Sigmoid colon (tissue), 7 donors: Measurements from ENCODE around the gene AP1M1. TPM values are rescaled to one million over a fixed set of nuclear protein-coding genes. Genes with fewer than 3 reads are reported as not detected.

Source experiments
- DNase-seq: peaks from one replicate; pipeline ENCODE4 v3.0.0-alpha.2; 2019
- H3K27ac ChIP-seq, 4 donors: fragments of 200-600 bp; sonication (generic); one replicate each; pipeline ENCODE4 v1.5.1; 2016 to 2019; ENCODE audit warnings: mild to moderate bottlenecking in 1 of 4
- H3K27me3 ChIP-seq, 3 donors: fragments of 200-600 bp; sonication (generic); one replicate each; pipeline ENCODE4 v1.5.1; 2019; ENCODE audit warnings: mild to moderate bottlenecking in 1 of 3
- H3K36me3 ChIP-seq, 4 donors: fragments of 200-600 bp; sonication (generic); one replicate each; pipeline ENCODE4 v1.5.1; 2016 to 2019
- H3K4me1 ChIP-seq, 4 donors: fragments of 200-600 bp; sonication (generic); one replicate each; pipeline ENCODE4 v1.5.1; 2017 to 2019
- H3K4me3 ChIP-seq, 4 donors: fragments of 200-600 bp; sonication (generic); one replicate each; pipeline ENCODE4 v1.5.1; 2017 to 2019; ENCODE audit warnings: mild to moderate bottlenecking in 2 of 4, moderate library complexity in 1 of 4
- H3K9me3 ChIP-seq, 4 donors: fragments of 200-600 bp in 3 of 4; sonication (generic) in 3 of 4; one replicate each; pipeline versions ENCODE4 v1.5.1 to v1.6.1; 2013 to 2019
- CTCF ChIP-seq, 4 experiments: fragments of 450-650 bp in 3 of 4; fragments of 200-600 bp in 1 of 4; IDR thresholded peaks; one replicate each; pipeline ENCODE4 v1.5.1; 2016 to 2019; ENCODE audit warnings: antibody characterized with exemption in 4 of 4, mild to moderate bottlenecking in 3 of 4, moderate library complexity in 2 of 4
- EP300 ChIP-seq, 4 donors: sonication (generic); formaldehyde crosslinking; IDR thresholded peaks; one replicate each; pipeline ENCODE4 v1.6.1; 2017; ENCODE audit warnings: antibody characterized with exemption in 4 of 4
- POLR2A ChIP-seq, 2 donors: fragments of 450-650 bp; IDR thresholded peaks; one replicate each; pipeline ENCODE4 v1.6.1; 2016; ENCODE audit warnings: antibody characterized with exemption in 2 of 2, mild to moderate bottlenecking in 2 of 2, moderate library complexity in 2 of 2
- POLR2AphosphoS5 ChIP-seq, 4 donors: sonication (generic); formaldehyde crosslinking; IDR thresholded peaks; one replicate each; pipeline ENCODE4 v1.6.1; 2017; ENCODE audit warnings: antibody characterized with exemption in 4 of 4
- WGBS, 2 donors: extraction: QIAGEN DNeasy Blood & Tissue Kit; methylation state at CpG; one replicate each; pipeline ENCODE4 v1.1.7; 2013; 5-methylcytosine and 5-hydroxymethylcytosine counted together
- intact Hi-C: fragments of 100-400 bp; cut with DNase I; formaldehyde crosslinking; loops from one replicate; pipeline ENCODE4 v1.15.1; 2023
- polyA plus RNA-seq, 3 donors: library from polyadenylated mRNA; stranded (reverse); fragments of 200-250 nt; gene quantifications; one replicate each; pipeline ENCODE4 v1.2.3, GENCODE V29; 2013
- total RNA-seq, 4 donors: library from RNA; depleted of rRNA; stranded (reverse); fragments of >200 nt; gene quantifications; one replicate each; pipeline ENCODE4 v1.1.0, GENCODE V29; 2016
- donor health status: healthy with polysubstance abuse.
- donor health status: Bipolar disorder and iron deficiency.
- donor health status: healthy.

AP1M1 gene
- total and polyA plus RNA-seq, 7 donors, result 18.7 to 63.7 (median 57.1) TPM

GRCh38 chr19:16274447-16274846, 76.7 kb downstream of the AP1M1 start:
- Histone ChIP-seq H3K27ac (peak overlapping the region in 3 of 4 donors; percentile 79 to 85 (median 82)), H3K4me3 (no peak overlapping the region), H3K27me3 (no peaks in the 10 kb centered on the region), H3K9me3 (no peaks in the 10 kb centered on the region), H3K4me1 (peaks cover 0 to 29% (median 15%) of the 10 kb centered on the region in 4 donors), H3K36me3 (no peaks in the 10 kb centered on the region)
- no peak for DNase-seq
- 81 to 92% methylated on average over 6 of the region's 6 CpGs for WGBS, 2 donors
- intact Hi-C loops, result no loop called here
- TF ChIP-seq CTCF (IDR thresholded peaks at IDR 0.05), result no peak
- no peak for TF ChIP-seq POLR2A (IDR thresholded peaks at IDR 0.05)
- no peak for TF ChIP-seq EP300 (IDR thresholded peaks at IDR 0.05)
- TF ChIP-seq POLR2AphosphoS5 (IDR thresholded peaks at IDR 0.05), result peak in 1 of 4 donors; percentile 24

- H3K4me1 ChIP-seq, result peaks cover 0 to 30% (median 23%) of the 10 kb centered on the region in 4 donors
- WGBS, 2 donors, result 81 to 92% methylated on average over 4 of the region's 4 CpGs
Measured at GRCh38 chr19:16280306-16280705, 82.6 kb downstream of the AP1M1 start.

GRCh38 chr19:16281743-16282142, 84.0 kb downstream of the AP1M1 start:
- intact Hi-C loops, result loop anchor here (2.0 kb wide), 1 partner anchor 43 kb away; the partner anchor contains the start of gene KLF2
- Histone ChIP-seq H3K27me3 (no peaks in the 10 kb centered on the region), H3K4me3 (no peak overlapping the region), H3K27ac (peak overlapping the region in 3 of 4 donors; percentile 90 to 98 (median 97)), H3K4me1 (peaks cover 0 to 40% (median 34%) of the 10 kb centered on the region in 4 donors), H3K36me3 (no peaks in the 10 kb centered on the region), H3K9me3 (no peaks in the 10 kb centered on the region)
- TF ChIP-seq EP300 (IDR thresholded peaks at IDR 0.05), result no peak
- TF ChIP-seq POLR2AphosphoS5 (IDR thresholded peaks at IDR 0.05), result no peak
- no peak for TF ChIP-seq CTCF (IDR thresholded peaks at IDR 0.05)
- TF ChIP-seq POLR2A (IDR thresholded peaks at IDR 0.05), result no peak
- WGBS, 2 donors, result 93 to 96% methylated on average over 5 of the region's 5 CpGs
- no peak for DNase-seq

More at GRCh38 chr19:16280306-16280705, 82.6 kb downstream of the AP1M1 start:
- TF ChIP-seq CTCF (IDR thresholded peaks at IDR 0.05) (no peak), EP300 (IDR thresholded peaks at IDR 0.05) (no peak), POLR2A (IDR thresholded peaks at IDR 0.05) (no peak), POLR2AphosphoS5 (IDR thresholded peaks at IDR 0.05) (no peak)
- intact Hi-C loops, result no loop called here
- H3K9me3 ChIP-seq, result no peaks in the 10 kb centered on the region
- H3K36me3 ChIP-seq, result no peaks in the 10 kb centered on the region
- peak overlapping the region in 2 of 4 donors; percentile 60 to 68 for H3K27ac ChIP-seq
- no peak overlapping the region for H3K4me3 ChIP-seq
- DNase-seq, result no peak
- no peaks in the 10 kb centered on the region for H3K27me3 ChIP-seq

- Histone ChIP-seq H3K36me3 (no peaks in the 10 kb centered on the region), H3K27ac (peak overlapping the region; percentile 89 to 98 (median 94)), H3K9me3 (no peaks in the 10 kb centered on the region), H3K27me3 (no peaks in the 10 kb centered on the region), H3K4me3 (peak overlapping the region in 3 of 4 donors; percentile 33 to 39 (median 34)), H3K4me1 (peaks cover 0 to 40% (median 35%) of the 10 kb centered on the region in 4 donors)
- intact Hi-C loops, result loop anchor here (2.0 kb wide), 1 partner anchor 41 kb away; the partner anchor contains the start of gene KLF2
- WGBS, 2 donors, result 14 to 56% methylated on average over 36 of the region's 36 CpGs
- TF ChIP-seq POLR2AphosphoS5 (IDR thresholded peaks at IDR 0.05) (peak; percentile 90 to 96 (median 92)), EP300 (IDR thresholded peaks at IDR 0.05) (peak; percentile 13 to 89 (median 43)), POLR2A (IDR thresholded peaks at IDR 0.05) (peak; percentile 69 to 88), CTCF (IDR thresholded peaks at IDR 0.05) (no peak)
- peak; percentile 95 for DNase-seq
Measured at GRCh38 chr19:16283210-16284061, 85.7 kb downstream of the AP1M1 start.
